Stimulated activated CD8-positive, alpha-beta memory T cell treated with anti-CD3 and anti-CD28 coated beads, Interleukin-7, amount 100 ng/mL, for 1 hour (primary cell): ENCODE results near the gene KRT6B.
"Not testable (repeated sequence)": the region's sequence is repeated elsewhere in the genome, so short reads cannot be mapped to it uniquely, and the experiment has no call there.

Experiments used
- DNase-seq, 2 donors: peaks; one replicate each; pipeline ENCODE4 v3.0.0-alpha.2; 2020; ENCODE audit warnings: low read depth in 2 of 2

Gene KRT6B

DNA sequence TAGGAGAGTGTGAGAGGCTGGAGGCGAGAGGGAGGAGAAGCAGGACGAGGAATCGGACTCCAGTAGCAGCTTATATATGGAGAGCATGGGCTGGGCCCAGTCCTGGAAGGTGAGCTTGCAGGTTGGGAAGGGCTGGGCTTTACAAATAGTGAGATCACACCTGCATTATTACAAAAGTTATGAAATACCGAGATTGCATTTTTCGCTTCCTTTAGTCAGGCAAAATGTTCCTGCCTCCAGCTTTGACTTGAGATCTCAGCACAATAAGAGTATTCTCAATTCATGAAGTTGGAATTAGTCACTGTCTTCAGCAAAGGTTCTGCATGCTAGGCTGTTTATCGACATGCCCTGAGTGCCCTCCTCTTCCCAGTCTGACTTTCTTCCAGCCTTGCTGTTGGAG is at the start of gene KRT6B:
Gene KRT6B (minus strand): TSS at position 46 of the 400 bp plus-strand sequence. CDS start 68 bp downstream, outside the sequence.
- no peak for DNase-seq

DNA sequence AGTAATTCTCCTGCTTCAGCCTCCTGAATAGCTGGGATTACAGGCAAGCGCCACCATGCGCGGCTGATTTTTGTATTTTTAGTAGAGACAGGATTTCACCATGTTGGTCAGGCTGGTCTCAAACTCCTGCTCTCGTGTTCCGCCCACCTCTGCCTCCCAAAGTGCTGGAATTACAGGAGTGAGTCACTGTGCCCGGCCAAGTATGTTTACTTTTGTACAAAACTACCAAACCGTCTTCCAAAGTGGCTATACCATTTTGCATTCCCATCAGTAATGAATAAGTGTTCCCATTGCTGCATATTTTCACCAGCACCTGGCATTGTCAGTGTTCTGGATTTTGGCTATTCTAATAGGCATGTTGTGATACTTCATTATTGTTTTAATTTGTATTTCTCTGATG is 49.5 kb upstream of the KRT6B start:
- no peak for DNase-seq

DNA sequence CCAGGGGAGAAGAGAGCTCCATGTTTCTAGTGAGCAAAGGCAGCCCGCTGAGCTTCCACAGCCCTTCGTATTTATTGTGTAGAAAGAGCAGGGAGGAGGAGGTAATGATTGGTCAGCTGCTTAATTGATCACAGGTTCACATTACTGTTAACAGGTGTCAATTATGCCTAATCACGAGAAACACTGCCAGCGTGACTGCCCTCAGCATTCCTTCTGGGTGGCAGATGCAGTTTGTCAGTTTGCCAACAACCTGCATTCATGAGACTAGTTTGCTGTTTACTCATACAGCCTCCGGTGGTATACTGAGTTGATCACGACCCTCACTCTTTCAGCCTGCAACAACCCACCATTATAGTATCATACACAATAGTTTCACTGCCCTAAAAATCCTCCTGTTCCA is 48.6 kb upstream of the KRT6B start:
- not testable (repeated sequence) for DNase-seq

DNA sequence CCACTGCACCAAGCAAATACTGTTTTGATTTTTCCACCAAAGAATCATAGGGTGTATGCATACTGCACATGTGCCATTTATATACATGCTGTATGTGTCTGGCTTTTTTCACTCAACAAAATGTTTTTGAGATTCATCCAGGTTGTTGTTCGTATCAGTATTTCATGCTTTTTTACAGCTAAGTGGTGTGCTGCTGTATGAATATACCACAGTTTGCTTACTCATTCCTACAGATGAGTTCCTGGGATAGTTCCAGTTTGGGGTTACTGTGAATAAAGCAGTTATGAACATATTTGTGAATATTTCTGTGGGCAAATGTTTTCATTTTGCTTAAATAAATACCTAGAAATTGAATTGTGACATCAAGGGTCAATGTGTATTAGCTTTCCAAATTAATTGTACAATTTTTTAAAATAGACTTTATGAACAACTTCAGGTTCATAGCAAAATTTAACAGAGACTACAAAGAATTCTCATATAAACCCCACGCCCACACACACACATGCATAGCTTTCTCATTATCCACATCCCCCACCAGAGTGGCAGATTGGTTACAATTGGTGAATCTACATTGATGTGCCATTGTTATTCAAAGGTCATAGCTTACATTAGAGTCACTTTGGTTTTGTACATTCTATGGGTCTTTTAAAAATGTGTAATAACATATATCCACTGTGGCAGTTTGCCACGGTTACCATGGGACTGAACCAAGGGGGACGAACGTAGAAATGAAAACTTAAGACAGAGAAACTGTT is 48.0 kb upstream of the KRT6B start:
- no peak for DNase-seq

DNA sequence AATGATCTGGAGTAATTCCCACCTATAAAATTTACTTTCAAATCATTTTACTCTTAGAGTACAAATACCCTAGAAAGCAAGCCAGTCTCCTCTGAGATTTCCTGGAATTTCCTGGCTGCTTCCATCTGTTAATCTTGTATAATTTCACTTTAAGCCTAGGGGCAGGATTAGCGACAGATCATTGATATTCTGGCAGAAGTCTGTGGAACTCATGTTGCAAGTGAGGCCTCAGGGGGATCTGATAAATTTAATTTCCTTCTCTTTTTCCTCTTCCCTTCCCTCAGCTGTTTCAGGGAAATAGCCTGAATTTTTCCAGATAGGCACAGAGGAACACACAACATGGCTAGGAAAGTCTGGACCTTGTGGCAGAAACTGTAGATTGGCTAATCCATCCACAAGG is 47.0 kb upstream of the KRT6B start:
- DNase-seq, result no peak

- DNase-seq, result no peak
These were observed 46.0 kb upstream of the KRT6B start for GRCh38 chr12:52497975-52498374.

DNA sequence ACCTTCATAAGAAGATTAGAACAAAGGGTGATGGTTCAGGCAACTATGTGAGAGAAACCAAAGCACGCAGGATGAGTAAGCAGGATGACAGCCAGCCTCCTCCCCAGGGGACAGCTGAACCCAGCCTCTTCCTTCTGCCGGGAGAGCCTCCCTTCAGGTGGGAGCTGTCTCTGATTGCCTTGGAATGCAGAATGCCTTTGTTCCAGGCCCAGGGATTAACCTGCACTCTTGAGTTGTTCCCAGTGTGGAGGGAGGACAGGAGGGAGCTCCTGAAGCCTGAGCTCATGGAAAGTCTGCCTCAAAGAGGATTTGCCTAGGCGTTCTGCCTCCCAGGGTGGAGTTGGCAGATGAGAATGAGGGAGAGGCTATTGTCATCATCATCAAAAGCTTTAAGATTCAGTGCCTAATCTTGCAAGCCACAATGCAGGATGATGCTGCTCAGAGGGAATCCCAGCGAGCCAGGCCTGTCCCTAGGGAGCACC is 44.7 kb upstream of the KRT6B start:
- no peak for DNase-seq

GRCh38 chr12:52496054-52496453 is 44.1 kb upstream of the KRT6B start:
- DNase-seq, result no peak

- DNase-seq, result no peak
These were observed 43.4 kb upstream of the KRT6B start for GRCh38 chr12:52495389-52495788.

GRCh38 chr12:52494518-52494917 is 42.6 kb upstream of the KRT6B start:
- no peak for DNase-seq

- DNase-seq, result no peak
These were observed 42.2 kb upstream of the KRT6B start for GRCh38 chr12:52494100-52494499.

DNA sequence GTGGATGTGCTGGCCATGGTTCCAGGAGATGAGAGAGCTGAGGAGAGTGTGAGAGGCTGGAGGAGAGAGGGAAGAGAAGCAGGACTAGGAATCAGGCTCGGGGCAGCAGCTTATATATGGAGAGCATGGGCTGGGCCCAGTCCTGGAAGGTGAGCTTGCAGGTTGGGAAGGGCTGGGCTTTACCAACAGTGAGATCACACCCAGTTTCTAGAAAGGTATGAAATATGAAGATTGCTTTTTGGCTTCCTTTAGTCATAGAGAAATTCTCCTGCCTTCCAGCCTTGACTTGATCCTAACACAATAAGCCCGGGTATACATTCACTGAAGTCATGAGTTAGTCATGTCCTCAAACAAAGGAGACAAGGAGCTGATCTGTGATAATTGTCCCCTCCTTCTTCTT is 41.2 kb upstream of the KRT6B start, which contains the start of gene KRT6A:
Gene KRT6A (minus strand): TSS at position 86 of the 400 bp plus-strand sequence. CDS start 69 bp downstream, at position 17.
- no peak for DNase-seq

GRCh38 chr12:52492405-52492804 is 40.5 kb upstream of the KRT6B start:
- DNase-seq, result not testable (repeated sequence)

DNA sequence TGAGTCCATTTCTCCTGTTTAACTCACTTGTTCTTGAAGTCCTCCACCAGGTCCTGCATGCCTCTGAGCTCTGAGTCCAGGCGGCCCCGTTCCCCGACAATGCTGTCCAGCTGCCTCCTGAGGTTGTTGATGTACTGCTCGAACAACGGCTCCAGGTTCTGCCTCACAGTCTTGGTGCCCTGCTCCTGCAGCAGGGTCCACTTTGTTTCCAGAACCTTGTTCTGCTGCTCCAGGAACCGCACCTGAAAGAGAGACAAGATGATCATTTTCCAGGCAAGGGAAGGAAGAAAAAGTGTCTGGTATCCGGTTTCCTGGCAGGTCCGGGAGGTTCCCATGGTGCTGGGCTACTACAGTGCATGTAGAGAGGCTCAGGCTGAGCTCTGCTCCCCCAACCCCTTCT is 39.5 kb upstream of the KRT6B start:
- not testable (repeated sequence) for DNase-seq

- no peak for DNase-seq
These were observed 36.8 kb upstream of the KRT6B start for GRCh38 chr12:52488736-52489135.

DNA sequence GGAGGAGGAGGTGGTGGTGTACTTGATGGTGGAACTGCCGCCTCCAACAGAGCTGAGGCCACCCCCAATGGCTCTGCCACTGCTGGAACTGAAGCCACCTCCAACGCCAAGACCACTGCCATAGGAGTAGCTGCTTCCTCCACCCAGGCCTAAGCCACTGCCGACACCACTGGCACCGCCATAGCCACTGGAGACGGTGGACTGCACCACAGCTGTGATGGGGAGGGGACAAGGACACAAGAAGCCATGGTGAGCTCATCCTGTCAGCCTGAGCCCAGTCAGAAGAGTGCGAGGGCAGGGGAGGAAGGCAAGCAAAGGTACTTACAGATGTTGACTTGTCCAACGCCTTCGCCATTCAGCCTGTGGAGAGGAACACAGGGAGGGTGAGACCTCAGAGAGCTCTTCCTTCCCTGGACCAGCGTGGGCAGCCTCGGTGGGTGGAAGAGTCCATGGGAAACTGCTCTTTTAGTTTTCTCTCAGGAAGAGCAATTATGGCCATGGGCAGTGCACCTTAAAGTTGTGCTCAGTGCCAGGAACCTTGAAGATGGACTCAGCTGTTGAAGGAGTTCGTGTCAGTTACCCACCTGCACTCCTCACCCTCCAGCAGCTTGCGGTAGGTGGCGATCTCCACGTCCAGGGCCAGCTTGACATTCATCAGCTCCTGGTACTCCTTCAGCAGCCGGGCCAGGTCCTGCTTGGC is 35.9 kb upstream of the KRT6B start:
- not testable (repeated sequence) for DNase-seq

GRCh38 chr12:52487211-52487610 is 35.3 kb upstream of the KRT6B start:
- DNase-seq, result no peak

DNA sequence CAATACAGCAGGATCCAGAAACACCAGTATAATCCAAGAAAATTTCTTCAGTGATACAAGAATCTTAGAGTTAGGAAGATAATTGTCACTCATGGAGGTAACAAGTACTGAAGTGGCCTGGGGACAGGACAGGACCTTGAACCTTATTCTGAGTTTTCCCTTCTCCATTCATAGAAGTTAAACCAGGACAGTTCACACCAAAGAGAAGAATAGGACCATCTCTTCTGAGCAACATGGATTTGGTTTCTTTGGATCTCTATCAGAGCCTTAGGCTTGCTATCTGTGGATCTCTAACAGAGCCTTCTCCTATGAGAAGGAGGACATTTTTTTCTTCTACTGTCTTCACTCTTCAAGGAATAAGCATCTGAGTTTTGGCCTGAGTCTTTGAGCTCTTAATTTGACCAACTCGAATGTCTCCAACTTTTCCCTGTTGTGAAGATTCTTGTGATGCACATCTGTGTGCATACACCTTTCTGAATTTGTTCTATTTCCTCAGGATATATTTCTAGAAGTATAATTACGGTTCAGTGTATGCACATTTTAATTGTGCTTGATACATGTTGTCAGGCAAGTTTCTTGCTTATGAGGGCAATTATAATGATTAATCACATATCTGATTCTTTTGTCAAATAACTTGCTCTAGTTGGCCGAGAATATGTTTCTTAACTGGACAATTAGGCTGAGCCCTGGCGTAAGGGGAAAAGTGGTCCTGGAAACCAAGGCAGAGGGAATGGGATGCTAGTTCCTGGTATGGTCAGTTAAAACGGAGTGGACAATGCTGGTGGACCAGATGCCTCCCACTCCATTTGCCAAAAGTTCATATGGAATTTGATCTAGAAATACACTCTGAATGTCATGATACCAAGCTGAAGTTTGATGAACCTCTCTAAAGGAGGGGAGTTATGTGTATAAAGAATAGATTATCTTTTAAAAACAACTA is 34.5 kb upstream of the KRT6B start:
- no peak for DNase-seq

GRCh38 chr12:52480073-52480472 is 28.1 kb upstream of the KRT6B start:
- no peak for DNase-seq

DNA sequence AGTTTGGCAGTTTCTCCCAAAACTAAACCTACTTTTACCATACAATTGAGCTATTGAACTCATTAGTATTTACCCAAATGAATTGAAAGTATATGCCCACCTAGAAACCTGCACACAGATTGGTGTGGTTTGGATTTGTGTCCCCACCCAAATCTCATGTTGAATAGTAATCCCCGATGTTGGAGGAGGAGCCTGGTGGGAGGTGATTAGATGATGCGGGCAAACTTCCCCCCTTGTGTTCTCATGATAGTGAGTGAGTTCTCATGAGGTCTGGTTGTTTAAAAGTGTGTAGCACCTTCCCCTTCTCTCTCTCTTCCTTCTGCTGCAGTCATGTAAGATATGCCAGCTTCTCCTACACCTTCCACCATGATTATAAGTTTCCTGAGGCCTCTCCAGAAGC is 25.7 kb upstream of the KRT6B start:
- no peak for DNase-seq

GRCh38 chr12:52474212-52474611 is 22.3 kb upstream of the KRT6B start:
- DNase-seq, result no peak

- DNase-seq, result no peak
These were observed 21.8 kb upstream of the KRT6B start, which contains the start of gene KRT6C for GRCh38 chr12:52473768-52474167. Gene KRT6C (minus strand): TSS chr12:52473805. CDS start chr12:52473737, 68 bp downstream.
